ENCODE data around the gene MPP2. TPM values are rescaled to one million over a fixed set of nuclear protein-coding genes. Genes with fewer than 3 reads are reported as not detected.

Gene MPP2
- total and polyA plus RNA-seq, 2 experiments from 2014 or later, result 1.3 to 1.4 TPM

DNA sequence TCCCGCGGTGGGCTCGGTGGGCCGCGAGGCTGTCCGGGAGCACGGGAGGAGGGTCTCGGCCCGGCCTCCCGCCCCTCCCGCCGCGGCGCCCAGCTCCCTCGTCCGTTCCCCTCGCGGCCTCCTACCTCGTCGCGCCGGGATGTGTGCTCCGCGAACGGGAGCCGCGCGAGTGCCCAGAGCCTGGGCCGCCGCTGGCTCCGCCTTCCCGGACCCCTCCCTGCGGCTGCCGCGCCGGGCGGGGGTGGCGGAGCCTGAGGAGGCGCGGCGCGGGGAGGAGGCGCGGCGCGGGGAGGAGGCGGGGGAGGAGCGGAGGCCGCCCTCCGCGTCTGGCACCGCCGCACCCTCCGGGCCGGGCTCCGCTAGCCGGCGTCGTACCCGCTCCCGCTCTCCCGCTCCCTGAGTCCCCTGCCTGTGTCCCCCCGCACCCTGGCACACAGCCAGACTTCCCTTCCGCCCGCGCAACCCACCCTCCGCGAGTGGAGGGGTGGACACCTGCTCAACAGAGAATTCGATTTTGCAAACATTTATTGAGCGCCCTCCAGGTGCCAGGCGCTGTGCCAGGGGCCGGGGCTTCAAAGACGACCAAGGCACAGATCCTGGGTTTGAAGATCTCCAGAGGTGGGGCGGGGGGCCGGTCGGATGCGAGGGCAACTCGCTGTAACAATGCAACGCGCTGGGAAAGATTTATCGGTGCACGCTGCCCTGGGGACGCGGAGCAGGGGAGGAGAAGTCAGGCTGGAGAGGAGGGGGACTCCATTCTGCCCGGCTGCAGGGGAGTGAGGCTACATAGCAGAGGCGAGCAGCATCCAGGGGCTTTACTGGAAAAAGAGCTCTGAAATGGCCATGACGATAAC, 74.1 kb downstream of the MPP2 start, which contains the start of gene MPP3:
TSS of gene MPP3 (minus strand) at position 171 of the 854 bp plus-strand sequence. CDS start 1,240 bp downstream, outside the sequence.
- Histone ChIP-seq H3K4me3 (peak within 1 kb of the TSS; percentile 91), H3K4me2 (peak within 1 kb of the TSS; percentile 99), H3K27me3 (no peaks in the 10 kb centered on the region), H3K36me3 (replicated peaks; ENCODE audit: insufficient read depth, low read depth) (no peaks in the 10 kb centered on the region), H3K9me2 (replicated peaks; ENCODE audit: insufficient read depth) (no peaks in the 10 kb centered on the region), H2AFZ (peak within 1 kb of the TSS; percentile 98), H3K79me2 (no peaks in the 10 kb centered on the region), H3K9me3 (ENCODE audit: low read depth) (no peaks in the 10 kb centered on the region), H4K20me1 (ENCODE audit: insufficient read depth, poor library complexity, severe bottlenecking) (no peaks in the 10 kb centered on the region), H3K4me1 (ENCODE audit: insufficient read depth) (peaks cover 7% of the 10 kb centered on the region), H3K27ac (peak within 1 kb of the TSS; percentile 69)
- peak; percentile 92 for DNase-seq (ENCODE audit: low spot score)
- TF ChIP-seq EZH2phosphoT487 (IDR thresholded peaks at IDR 0.05; ENCODE audit: low read depth, severe bottlenecking, unreplicated experiment), result no peak
- TF ChIP-seq EZH2 (IDR thresholded peaks at IDR 0.05; ENCODE audit: borderline replicate concordance), result no peak
- TF ChIP-seq CTCF (IDR thresholded peaks at IDR 0.05; ENCODE audit: poor library complexity), result no peak
- 5% methylated on average over 21 of the region's 87 CpGs for WGBS (ENCODE audit: low lambda C conversion rate, missing lambda C conversion rate)

DNA sequence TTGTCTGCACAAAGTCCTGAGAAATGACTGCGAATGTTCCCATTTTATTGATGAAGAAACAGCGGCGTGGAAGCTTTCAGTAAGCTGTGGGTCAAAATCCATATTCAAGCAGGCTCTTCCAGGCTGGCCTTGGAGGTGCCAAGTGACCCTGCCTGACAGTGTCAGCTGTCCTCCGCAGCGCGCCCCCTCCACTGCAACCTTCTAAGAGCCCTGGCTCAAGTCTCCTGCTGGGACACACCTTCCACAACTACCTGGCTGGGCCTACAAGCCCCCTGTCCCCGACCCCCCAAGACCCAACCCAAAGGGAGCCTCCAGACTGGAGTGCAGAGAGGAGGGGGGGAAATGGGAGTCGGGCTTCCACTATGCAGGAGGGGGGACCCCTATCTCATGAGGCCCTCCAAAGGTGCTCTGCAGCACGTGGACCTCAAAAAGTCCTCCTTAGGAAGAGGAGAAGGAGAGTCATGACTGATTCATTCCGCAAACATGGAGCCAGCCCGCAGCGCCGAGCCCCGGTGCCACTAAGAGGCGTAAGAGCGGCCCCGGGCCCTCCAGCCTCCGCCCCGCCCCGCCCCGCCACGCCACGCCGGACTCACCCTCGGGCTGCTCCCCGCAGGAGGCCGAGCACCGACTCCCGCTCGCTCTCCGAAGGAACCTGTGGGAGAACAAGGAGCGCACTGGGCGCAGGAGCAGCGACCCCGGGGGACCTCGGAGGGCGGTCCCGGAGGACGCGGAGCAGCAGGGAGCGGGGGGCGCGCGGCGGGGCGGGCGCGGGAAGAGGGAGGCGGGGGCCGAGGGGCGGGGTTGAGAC, 75.0 kb downstream of the MPP2 start:
- 21% methylated on average over 21 of the region's 51 CpGs for WGBS (ENCODE audit: low lambda C conversion rate, missing lambda C conversion rate)
- Histone ChIP-seq H4K20me1 (ENCODE audit: insufficient read depth, poor library complexity, severe bottlenecking) (no peaks in the 10 kb centered on the region), H3K27me3 (no peaks in the 10 kb centered on the region), H3K9me2 (replicated peaks; ENCODE audit: insufficient read depth) (no peaks in the 10 kb centered on the region), H3K4me2 (peak overlapping the region; percentile 99), H3K9me3 (ENCODE audit: low read depth) (no peaks in the 10 kb centered on the region), H3K79me2 (no peaks in the 10 kb centered on the region), H3K27ac (peak overlapping the region; percentile 69), H3K36me3 (replicated peaks; ENCODE audit: insufficient read depth, low read depth) (no peaks in the 10 kb centered on the region), H3K4me1 (ENCODE audit: insufficient read depth) (peaks cover 7% of the 10 kb centered on the region), H2AFZ (peak overlapping the region; percentile 98), H3K4me3 (peak overlapping the region; percentile 91)
- TF ChIP-seq EZH2phosphoT487 (IDR thresholded peaks at IDR 0.05; ENCODE audit: low read depth, severe bottlenecking, unreplicated experiment) (no peak), CTCF (IDR thresholded peaks at IDR 0.05; ENCODE audit: poor library complexity) (no peak), EZH2 (IDR thresholded peaks at IDR 0.05; ENCODE audit: borderline replicate concordance) (no peak)
- DNase-seq (ENCODE audit: low spot score), result peak; percentile 75

DNA sequence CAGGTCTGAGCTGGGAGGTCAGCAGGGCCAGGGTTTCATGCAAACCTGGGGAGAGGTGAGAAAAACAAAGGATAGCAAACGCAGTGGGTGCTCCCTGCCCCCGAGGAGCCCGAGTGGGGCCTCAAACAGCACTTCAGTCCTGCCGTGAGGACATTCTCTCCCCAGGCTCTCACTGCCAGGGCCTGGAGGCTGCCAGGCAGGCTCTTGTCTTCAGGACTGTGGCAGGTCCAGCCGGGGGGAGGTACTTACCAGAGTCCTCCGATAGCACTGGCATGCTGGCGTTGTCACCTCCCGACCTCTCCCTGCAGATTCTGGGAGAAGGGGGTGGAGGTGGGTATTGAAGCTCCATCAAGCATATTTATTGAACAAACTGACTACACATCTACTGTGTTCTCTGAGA, 75.7 kb downstream of the MPP2 start:
- Histone ChIP-seq H3K4me2 (peak overlapping the region; percentile 99), H3K27me3 (no peaks in the 10 kb centered on the region), H3K4me1 (ENCODE audit: insufficient read depth) (peaks cover 7% of the 10 kb centered on the region), H3K27ac (no peak overlapping the region), H2AFZ (no peak overlapping the region), H3K9me3 (ENCODE audit: low read depth) (no peaks in the 10 kb centered on the region), H4K20me1 (ENCODE audit: insufficient read depth, poor library complexity, severe bottlenecking) (no peaks in the 10 kb centered on the region), H3K36me3 (replicated peaks; ENCODE audit: insufficient read depth, low read depth) (no peaks in the 10 kb centered on the region), H3K9me2 (replicated peaks; ENCODE audit: insufficient read depth) (no peaks in the 10 kb centered on the region), H3K4me3 (no peak overlapping the region), H3K79me2 (no peaks in the 10 kb centered on the region)
- no peak for DNase-seq (ENCODE audit: low spot score)
- WGBS (ENCODE audit: low lambda C conversion rate, missing lambda C conversion rate), result 66% methylated on average over 8 of the region's 8 CpGs
- TF ChIP-seq CTCF (IDR thresholded peaks at IDR 0.05; ENCODE audit: poor library complexity) (no peak), EZH2phosphoT487 (IDR thresholded peaks at IDR 0.05; ENCODE audit: low read depth, severe bottlenecking, unreplicated experiment) (no peak), EZH2 (IDR thresholded peaks at IDR 0.05; ENCODE audit: borderline replicate concordance) (no peak)

Measured in hepatocyte (in vitro differentiated cells).